ENCODE measurements around the gene LDHD. TPM values are rescaled to one million over a fixed set of nuclear protein-coding genes. Genes with fewer than 3 reads are reported as not detected.

Gene LDHD
- total and polyA plus RNA-seq, 2 experiments from 2014 or later, result 0.65 to 1.1 TPM

DNA sequence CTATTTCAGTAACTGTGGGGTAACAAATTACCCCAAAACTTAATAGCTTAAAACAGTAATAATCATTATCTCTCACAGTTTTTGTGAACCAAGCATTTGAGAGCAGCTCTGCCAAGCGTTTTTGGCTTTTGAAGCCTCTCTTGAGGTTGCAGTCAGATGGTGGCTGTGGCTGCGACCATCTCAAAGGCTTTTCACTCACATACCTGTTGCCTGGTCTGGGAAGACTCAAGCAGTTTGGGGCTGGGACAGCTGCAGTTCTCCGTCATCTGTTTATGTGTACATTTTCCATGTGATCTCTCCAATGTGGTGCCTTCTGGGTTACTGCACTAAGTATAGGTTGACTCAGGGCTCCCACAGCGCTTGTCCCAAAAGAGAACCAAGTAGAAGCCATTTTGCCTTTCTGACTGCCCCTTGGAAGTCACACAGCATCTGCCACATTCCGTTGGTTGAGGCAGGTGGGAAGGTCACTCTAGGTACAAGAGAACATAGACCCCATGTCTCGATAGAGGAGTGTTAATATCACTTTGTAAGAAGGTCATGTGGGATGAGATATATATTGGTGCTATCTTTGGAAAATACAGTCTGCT, 49.6 kb downstream of the LDHD start:
- no peaks in the 10 kb centered on the region for H3K9me3 ChIP-seq (ENCODE audit: low read depth)
- H3K9ac ChIP-seq, result no peak overlapping the region
- H3K9me2 ChIP-seq (ENCODE audit: insufficient read depth), result no peaks in the 10 kb centered on the region
- TF ChIP-seq EZH2 (IDR thresholded peaks at IDR 0.05; ENCODE audit: insufficient read depth, poor library complexity, severe bottlenecking) (no peak), EZH2phosphoT487 (IDR thresholded peaks at IDR 0.05; ENCODE audit: insufficient read depth, low read depth) (no peak)
- H3K79me2 ChIP-seq (ENCODE audit: insufficient read depth), result peaks cover 50% of the 10 kb centered on the region
- no peaks in the 10 kb centered on the region for H3K27me3 ChIP-seq (replicated peaks; ENCODE audit: insufficient read depth)
- no peak overlapping the region for H3K4me3 ChIP-seq
- no peak for DNase-seq
- no peaks in the 10 kb centered on the region for H4K20me1 ChIP-seq (ENCODE audit: insufficient read depth)
- no peak overlapping the region for H2AFZ ChIP-seq
- 95 to 96% methylated on average over 6 of the region's 6 CpGs for WGBS, 2 experiments (ENCODE audit: low coverage in 1 of 2, low lambda C conversion rate in 2 of 2, missing lambda C conversion rate in 2 of 2)
- no peak overlapping the region for H3K4me2 ChIP-seq (ENCODE audit: unreplicated experiment)
- in situ Hi-C loops (cut with MboI), result no loop called here
- H3F3A ChIP-seq (ENCODE audit: insufficient read depth), result no peaks in the 10 kb centered on the region
- no peak overlapping the region for H3K27ac ChIP-seq
- no peaks in the 10 kb centered on the region for H3K36me3 ChIP-seq (ENCODE audit: low read depth)
- no peaks in the 10 kb centered on the region for H3K4me1 ChIP-seq (ENCODE audit: insufficient read depth)

DNA sequence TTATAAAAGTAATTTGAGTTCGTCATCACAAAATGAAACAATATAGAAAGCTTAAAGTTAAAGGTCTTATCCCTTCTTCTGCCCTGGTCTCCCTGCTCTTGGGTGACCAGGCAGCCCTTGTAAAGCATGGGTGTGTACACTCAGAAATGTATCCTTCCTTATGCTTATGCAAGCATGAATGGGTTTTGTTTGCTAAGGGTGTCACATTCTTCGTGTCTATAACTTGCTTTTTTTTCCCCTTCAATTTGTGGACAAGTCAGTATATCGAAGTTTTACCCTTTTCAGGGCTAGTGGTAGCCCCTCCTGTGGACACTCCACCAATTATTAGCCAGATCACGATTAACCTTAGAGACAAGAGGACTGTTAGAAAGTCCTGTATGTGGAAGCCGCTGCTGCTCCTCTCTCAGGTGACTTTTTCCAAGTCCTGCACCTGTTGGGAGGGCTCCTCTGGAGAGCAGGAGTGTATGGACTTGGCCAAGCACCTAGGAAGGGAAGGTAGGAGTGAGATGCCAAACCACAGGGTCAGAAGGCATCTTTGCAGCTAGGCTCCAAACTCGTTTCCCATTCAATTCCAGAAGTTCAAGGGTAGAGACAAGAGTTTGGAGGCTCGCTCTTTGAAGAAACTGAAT, 50.9 kb downstream of the LDHD start:
- no peak overlapping the region for H2AFZ ChIP-seq
- no peak overlapping the region for H3K9ac ChIP-seq
- no peaks in the 10 kb centered on the region for H3K9me3 ChIP-seq (ENCODE audit: low read depth)
- H3K36me3 ChIP-seq (ENCODE audit: low read depth), result no peaks in the 10 kb centered on the region
- H3K27ac ChIP-seq, result no peak overlapping the region
- WGBS, 2 experiments (ENCODE audit: low coverage in 1 of 2, low lambda C conversion rate in 2 of 2, missing lambda C conversion rate in 2 of 2), result 93 to 97% methylated on average over 7 of the region's 7 CpGs
- no peak for TF ChIP-seq EZH2phosphoT487 (IDR thresholded peaks at IDR 0.05; ENCODE audit: insufficient read depth, low read depth)
- no peak for TF ChIP-seq EZH2 (IDR thresholded peaks at IDR 0.05; ENCODE audit: insufficient read depth, poor library complexity, severe bottlenecking)
- no peak for DNase-seq
- no peaks in the 10 kb centered on the region for H3F3A ChIP-seq (ENCODE audit: insufficient read depth)
- H3K4me1 ChIP-seq (ENCODE audit: insufficient read depth), result no peaks in the 10 kb centered on the region
- H3K4me3 ChIP-seq, result no peak overlapping the region
- peaks cover 59% of the 10 kb centered on the region for H3K79me2 ChIP-seq (ENCODE audit: insufficient read depth)
- in situ Hi-C loops (cut with MboI), result no loop called here
- H3K27me3 ChIP-seq (replicated peaks; ENCODE audit: insufficient read depth), result no peaks in the 10 kb centered on the region
- no peak overlapping the region for H3K4me2 ChIP-seq (ENCODE audit: unreplicated experiment)
- no peaks in the 10 kb centered on the region for H3K9me2 ChIP-seq (ENCODE audit: insufficient read depth)
- H4K20me1 ChIP-seq (ENCODE audit: insufficient read depth), result no peaks in the 10 kb centered on the region

DNA sequence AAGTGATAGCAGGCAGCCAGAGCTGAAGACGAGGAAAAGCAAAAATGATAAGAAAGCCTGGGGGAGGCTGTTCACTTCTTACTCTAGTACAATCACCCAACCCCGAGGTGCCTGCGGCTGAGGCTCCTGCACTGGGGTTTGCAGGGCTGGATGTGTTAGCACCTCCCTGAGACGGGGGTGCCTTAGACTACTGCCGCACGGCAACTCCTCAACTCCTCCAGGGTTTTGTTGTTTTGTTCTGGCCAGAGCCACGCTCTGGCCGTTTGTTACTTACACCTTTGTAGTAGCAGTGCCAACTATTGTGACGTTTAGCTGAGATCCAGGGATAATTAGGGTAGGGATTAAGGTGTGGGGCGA, 51.5 kb downstream of the LDHD start:
- H3K27me3 ChIP-seq (replicated peaks; ENCODE audit: insufficient read depth), result no peaks in the 10 kb centered on the region
- H3K9ac ChIP-seq, result no peak overlapping the region
- in situ Hi-C loops (cut with MboI), result no loop called here
- peaks cover 62% of the 10 kb centered on the region for H3K79me2 ChIP-seq (ENCODE audit: insufficient read depth)
- no peak overlapping the region for H3K4me3 ChIP-seq
- no peak overlapping the region for H3K4me2 ChIP-seq (ENCODE audit: unreplicated experiment)
- no peak for TF ChIP-seq EZH2 (IDR thresholded peaks at IDR 0.05; ENCODE audit: insufficient read depth, poor library complexity, severe bottlenecking)
- no peak for TF ChIP-seq EZH2phosphoT487 (IDR thresholded peaks at IDR 0.05; ENCODE audit: insufficient read depth, low read depth)
- H4K20me1 ChIP-seq (ENCODE audit: insufficient read depth), result no peaks in the 10 kb centered on the region
- 91 to 92% methylated on average over 10 of the region's 10 CpGs for WGBS, 2 experiments (ENCODE audit: low coverage in 1 of 2, low lambda C conversion rate in 2 of 2, missing lambda C conversion rate in 2 of 2)
- H3F3A ChIP-seq (ENCODE audit: insufficient read depth), result no peaks in the 10 kb centered on the region
- H3K9me2 ChIP-seq (ENCODE audit: insufficient read depth), result no peaks in the 10 kb centered on the region
- DNase-seq, result no peak
- H3K27ac ChIP-seq, result no peak overlapping the region
- no peaks in the 10 kb centered on the region for H3K4me1 ChIP-seq (ENCODE audit: insufficient read depth)
- no peaks in the 10 kb centered on the region for H3K36me3 ChIP-seq (ENCODE audit: low read depth)
- H3K9me3 ChIP-seq (ENCODE audit: low read depth), result no peaks in the 10 kb centered on the region
- H2AFZ ChIP-seq, result no peak overlapping the region

DNA sequence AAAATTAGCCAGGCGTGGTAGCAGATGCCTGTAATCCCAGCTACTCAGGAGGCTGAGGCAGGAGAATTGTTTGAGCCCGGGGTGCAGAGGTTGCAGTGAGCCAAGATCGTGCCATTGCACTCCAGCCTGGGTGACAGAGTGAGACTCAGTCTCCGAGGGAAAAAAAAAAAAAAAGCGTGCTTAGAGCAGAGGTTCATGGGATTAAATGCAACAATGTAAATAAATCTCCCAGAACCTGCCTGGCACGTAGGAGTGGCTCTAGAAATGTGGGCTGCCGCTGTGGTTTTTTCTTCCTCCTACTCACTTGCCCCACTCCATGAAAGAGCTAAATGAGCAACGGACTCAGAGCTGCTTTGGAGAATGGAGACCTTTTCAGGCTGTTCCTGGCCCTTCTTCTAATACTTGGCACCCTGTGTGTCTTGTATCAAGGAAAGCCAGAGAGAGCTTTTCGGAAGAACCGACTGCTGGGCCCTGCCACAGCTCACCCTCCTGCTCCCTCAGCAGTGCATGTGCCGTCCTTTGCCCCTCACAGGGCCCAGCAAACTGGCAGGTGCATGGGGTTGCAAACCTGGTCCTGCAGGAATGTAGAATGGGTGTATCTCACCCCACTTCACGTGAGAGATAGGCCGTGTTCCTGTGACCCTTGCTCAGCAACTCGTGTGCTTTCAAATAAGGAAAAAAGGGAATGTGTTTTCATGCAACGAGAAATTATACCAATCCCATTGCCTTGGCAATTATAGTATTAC, 52.0 kb downstream of the LDHD start:
- TF ChIP-seq EZH2 (IDR thresholded peaks at IDR 0.05; ENCODE audit: insufficient read depth, poor library complexity, severe bottlenecking) (no peak), EZH2phosphoT487 (IDR thresholded peaks at IDR 0.05; ENCODE audit: insufficient read depth, low read depth) (no peak)
- 90% methylated on average over 15 of the region's 15 CpGs for WGBS, 2 experiments (ENCODE audit: low coverage in 1 of 2, low lambda C conversion rate in 2 of 2, missing lambda C conversion rate in 2 of 2)
- H3K4me1 ChIP-seq (ENCODE audit: insufficient read depth), result no peaks in the 10 kb centered on the region
- DNase-seq, result no peak
- H3K79me2 ChIP-seq (ENCODE audit: insufficient read depth), result peaks cover 67% of the 10 kb centered on the region
- no peaks in the 10 kb centered on the region for H3K27me3 ChIP-seq (replicated peaks; ENCODE audit: insufficient read depth)
- no peaks in the 10 kb centered on the region for H3K9me2 ChIP-seq (ENCODE audit: insufficient read depth)
- no peak overlapping the region for H3K4me2 ChIP-seq (ENCODE audit: unreplicated experiment)
- no peak overlapping the region for H3K9ac ChIP-seq
- H3K36me3 ChIP-seq (ENCODE audit: low read depth), result no peaks in the 10 kb centered on the region
- H3K27ac ChIP-seq, result no peak overlapping the region
- in situ Hi-C loops (cut with MboI), result no loop called here
- no peaks in the 10 kb centered on the region for H3K9me3 ChIP-seq (ENCODE audit: low read depth)
- H3K4me3 ChIP-seq, result no peak overlapping the region
- no peaks in the 10 kb centered on the region for H4K20me1 ChIP-seq (ENCODE audit: insufficient read depth)
- H3F3A ChIP-seq (ENCODE audit: insufficient read depth), result no peaks in the 10 kb centered on the region
- no peak overlapping the region for H2AFZ ChIP-seq

Measured in GM23248 (cell line).